Erythroblast (primary cell): ENCODE results near the gene IL12RB2.

Source experiments
- DNase-seq, 2 experiments: peaks; one replicate each; lab custom pipeline; 2025; lab: John Stamatoyannopoulos, UW
- GATA1 ChIP-seq: IDR thresholded peaks from 2 replicates; pipeline ENCODE4 v1.6.1; 2011; ENCODE audit warnings: low read depth, mild to moderate bottlenecking, control low read depth, low read length, moderate library complexity
- POLR2A ChIP-seq: IDR thresholded peaks from 2 replicates; pipeline ENCODE4 v1.6.1; 2011; ENCODE audit warnings: mild to moderate bottlenecking, low read length

IL12RB2 gene

GRCh38 chr1:67347688-67348472, 40.2 kb downstream of the IL12RB2 start:
- DNase-seq = peak; percentile 40 to 56
- TF ChIP-seq GATA1 (no peak), POLR2A (no peak)

- TF ChIP-seq POLR2A (no peak), GATA1 (no peak)
- no peak for DNase-seq
These were observed 41.0 kb downstream of the IL12RB2 start for GRCh38 chr1:67348586-67349252.

- TF ChIP-seq GATA1 (no peak), POLR2A (no peak)
- DNase-seq = no peak
These were observed 43.1 kb downstream of the IL12RB2 start for GRCh38 chr1:67350783-67351182.

- DNase-seq = no peak
- no peak for TF ChIP-seq POLR2A
- no peak for TF ChIP-seq GATA1
These were observed 44.5 kb downstream of the IL12RB2 start for GRCh38 chr1:67352211-67352610.

GRCh38 chr1:67355745-67356424, 48.2 kb downstream of the IL12RB2 start:
- TF ChIP-seq POLR2A = no peak
- TF ChIP-seq GATA1 = no peak
- DNase-seq = peak; percentile 37 to 60

- TF ChIP-seq GATA1 = no peak
- no peak for TF ChIP-seq POLR2A
- DNase-seq = no peak
These were observed 51.9 kb downstream of the IL12RB2 start for GRCh38 chr1:67359592-67359991.

GRCh38 chr1:67361641-67362040, 54.0 kb downstream of the IL12RB2 start:
- no peak for TF ChIP-seq POLR2A
- TF ChIP-seq GATA1 = no peak
- no peak for DNase-seq

GRCh38 chr1:67367370-67368045, 59.8 kb downstream of the IL12RB2 start:
- DNase-seq = peak; percentile 53 to 55
- TF ChIP-seq GATA1 (no peak), POLR2A (no peak)

- TF ChIP-seq POLR2A (no peak), GATA1 (no peak)
- no peak for DNase-seq
These were observed 60.4 kb downstream of the IL12RB2 start for GRCh38 chr1:67368046-67368514.

GRCh38 chr1:67371043-67371442, 63.4 kb downstream of the IL12RB2 start:
- DNase-seq = no peak
- TF ChIP-seq GATA1 = no peak
- no peak for TF ChIP-seq POLR2A

- DNase-seq = no peak
- TF ChIP-seq GATA1 (no peak), POLR2A (no peak)
These were observed 64.0 kb downstream of the IL12RB2 start for GRCh38 chr1:67371681-67372080.

GRCh38 chr1:67372136-67372535, 64.5 kb downstream of the IL12RB2 start:
- no peak for TF ChIP-seq POLR2A
- TF ChIP-seq GATA1 = no peak
- DNase-seq = no peak

GRCh38 chr1:67372898-67373297, 65.2 kb downstream of the IL12RB2 start:
- DNase-seq = no peak
- TF ChIP-seq POLR2A (no peak), GATA1 (no peak)
